Effector CD4-positive, alpha-beta T cell (primary cell): ENCODE data around the gene CCDC86.

Experiments
- DNase-seq: peaks from one replicate; pipeline ENCODE4 v3.0.0-alpha.2; 2020

The CCDC86 gene

GRCh38 chr11:60852982-60853950 is 11.4 kb downstream of the CCDC86 start:
- DNase-seq = no peak

GRCh38 chr11:60854140-60854846 is 12.4 kb downstream of the CCDC86 start:
- no peak for DNase-seq

DNA sequence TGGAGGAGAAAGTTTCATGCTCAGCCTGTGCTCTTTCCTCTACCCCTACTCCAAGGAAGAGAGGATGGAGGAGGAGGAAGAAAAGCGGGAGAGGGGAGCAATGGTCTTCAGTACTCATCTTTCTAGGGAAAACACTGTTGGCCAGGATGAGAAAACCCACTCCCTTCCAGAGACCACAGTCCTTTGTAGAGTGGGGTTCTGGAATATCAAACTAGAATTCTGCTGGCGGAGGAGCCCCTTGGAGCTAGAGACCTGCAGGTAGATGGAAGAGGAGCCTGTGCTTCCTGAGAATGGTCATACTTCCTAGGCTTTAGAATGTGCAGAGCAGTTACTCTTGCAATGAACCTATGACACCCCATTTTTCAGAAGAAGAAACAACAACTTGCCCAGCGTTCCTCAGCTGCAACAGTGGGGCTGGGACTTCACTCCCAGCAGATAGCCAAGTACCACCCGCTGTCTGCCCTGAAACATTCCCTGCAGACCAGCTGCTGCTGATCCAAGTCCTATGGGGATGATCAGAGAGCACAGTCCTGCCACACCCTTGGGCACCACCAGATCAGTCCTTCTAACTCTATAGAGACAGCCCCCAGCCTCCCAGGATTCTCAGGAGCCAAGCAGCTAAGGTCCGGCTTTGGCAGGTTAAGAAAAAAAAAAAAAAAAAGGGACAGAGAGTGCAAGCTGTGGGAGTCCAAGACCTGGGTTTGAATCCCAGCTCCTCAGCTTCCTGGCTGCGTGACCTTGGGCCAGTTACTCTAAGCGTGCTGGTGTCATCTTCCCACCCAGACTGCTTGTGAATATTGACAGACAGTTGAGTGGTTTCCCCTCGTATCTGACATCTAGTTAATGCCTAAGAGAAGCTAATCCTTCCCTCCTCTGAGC is 13.2 kb downstream of the CCDC86 start:
- DNase-seq = no peak

DNA sequence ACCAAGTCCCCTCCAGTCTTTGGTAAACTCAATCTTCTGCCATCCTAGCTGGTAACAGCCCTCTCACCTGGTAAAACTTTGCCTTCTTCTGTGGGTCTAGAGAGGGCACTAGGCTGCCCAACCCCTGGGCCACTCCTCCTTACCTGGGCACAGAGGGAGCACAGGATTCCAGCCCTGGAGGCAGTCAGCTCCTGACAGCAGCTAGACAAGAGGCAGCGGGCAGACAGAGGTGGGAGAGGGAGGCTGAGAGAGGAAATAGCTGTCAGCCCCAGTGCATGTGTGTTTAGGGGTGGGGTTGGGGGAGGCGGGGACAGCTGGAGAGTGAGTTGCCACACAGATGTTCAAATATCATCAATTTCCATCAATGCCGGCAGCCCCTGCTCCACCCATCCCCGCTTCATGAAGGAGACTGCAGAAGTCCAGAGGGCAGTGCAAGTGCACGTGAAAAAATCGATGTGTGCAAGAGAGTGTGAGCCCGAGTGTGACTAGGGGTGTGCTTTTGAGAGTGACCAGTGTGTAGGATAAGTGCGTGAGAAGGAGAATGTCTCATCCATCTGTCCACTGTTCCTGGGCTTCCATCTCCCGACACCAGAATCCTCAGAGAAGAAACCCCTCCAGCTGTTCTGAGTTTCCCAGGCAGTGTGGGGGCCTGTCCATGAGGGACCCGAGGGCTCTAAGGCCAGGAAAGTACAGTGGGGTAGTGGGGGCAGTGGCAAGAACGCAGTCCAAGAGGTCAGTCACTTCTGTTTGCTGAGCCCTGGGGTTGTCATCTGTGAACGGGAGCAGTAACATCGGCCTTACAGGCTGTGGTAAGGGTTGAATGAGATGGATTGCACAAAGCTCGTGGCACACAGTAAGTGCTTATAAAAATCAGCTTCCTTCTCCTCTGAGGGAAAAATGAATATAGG is 14.1 kb downstream of the CCDC86 start, which contains the start of gene PTGDR2:
PTGDR2 (minus strand) TSS at position 225 of the 908 bp plus-strand sequence. CDS start 2,228 bp downstream, outside the sequence.
- no peak for DNase-seq

GRCh38 chr11:60857378-60858232 is 15.7 kb downstream of the CCDC86 start:
- no peak for DNase-seq

- DNase-seq = no peak
Measured at GRCh38 chr11:60858236-60858635, 16.3 kb downstream of the CCDC86 start.

- no peak for DNase-seq
Measured at GRCh38 chr11:60858731-60859464, 17.0 kb downstream of the CCDC86 start.

DNA sequence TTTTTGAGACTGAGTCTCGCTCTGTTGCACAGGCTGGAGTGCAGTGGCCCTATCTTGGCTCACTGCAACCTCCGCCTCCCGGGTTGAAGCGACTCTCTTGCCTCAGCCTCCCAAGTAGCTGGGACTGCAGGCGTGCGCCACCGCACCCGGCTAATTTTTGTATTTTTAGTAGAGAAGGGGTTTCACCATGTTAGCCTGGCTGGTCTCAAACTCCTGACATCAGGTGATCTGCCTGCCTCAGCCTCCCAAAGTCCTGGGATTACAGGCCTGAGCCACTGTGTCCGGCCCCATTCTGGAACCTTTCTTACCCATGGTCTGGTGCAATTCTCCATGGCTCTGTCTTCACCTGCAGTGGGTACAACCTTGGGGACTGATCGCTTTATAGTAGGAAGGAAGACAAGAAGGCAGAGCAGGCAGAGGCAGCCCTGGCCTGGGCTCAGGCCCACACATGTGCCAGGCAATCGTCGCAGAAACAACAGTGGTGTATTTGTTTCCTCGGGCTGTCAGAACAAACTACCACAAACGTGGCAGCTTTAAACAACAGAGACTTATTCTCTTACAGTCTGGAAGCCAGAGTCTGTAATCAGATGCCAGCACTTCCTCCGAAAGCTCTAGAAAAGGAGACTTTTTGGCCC is 17.8 kb downstream of the CCDC86 start:
- no peak for DNase-seq

GRCh38 chr11:60860943-60861342 is 19.0 kb downstream of the CCDC86 start:
- DNase-seq = no peak

GRCh38 chr11:60862171-60862570 is 20.3 kb downstream of the CCDC86 start:
- no peak for DNase-seq

DNA sequence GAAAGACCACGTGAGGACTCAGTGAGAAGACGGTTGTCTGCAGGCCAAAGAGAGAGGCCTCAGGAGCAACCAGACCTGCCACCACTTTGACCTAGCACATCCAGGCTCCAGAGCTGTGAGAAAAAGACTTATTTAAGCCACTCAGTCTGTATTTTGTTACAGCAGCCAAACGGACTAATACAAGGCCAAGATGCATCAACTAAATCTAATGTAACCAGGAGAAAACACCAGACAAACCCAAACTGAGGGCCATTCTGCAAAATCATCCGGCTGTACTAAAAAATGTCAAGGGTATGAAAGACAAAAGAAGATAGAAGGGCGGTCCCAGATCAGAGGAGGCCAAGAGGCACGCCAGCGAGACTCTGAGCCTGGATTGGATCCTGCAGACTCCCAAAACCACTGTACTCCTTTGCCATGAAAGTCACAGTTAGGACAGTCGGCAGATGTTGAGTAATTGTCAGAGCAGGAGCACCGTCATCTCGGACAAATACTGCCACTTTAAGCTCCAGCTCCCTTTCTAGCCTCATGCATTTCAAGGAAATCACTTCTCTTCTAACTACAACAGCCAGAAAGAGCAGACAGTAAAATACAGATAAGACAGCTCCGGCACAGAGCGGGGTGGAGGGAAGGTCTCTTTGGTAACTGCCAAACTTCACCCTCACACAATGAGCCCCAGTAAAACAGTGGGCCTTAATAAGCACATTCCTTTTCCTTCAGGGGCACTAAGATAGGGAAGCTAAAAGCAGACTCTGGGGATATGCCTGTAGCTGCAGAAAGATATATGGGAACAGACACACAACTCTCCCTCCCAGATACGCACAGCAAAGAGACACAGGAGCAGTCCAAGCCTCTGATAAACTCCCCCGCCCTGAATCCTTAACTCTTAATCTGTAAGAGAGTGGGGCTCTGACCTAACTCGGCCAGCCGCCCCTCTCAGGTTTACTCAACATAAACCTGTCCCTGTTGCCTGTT is 21.9 kb downstream of the CCDC86 start:
- no peak for DNase-seq

DNA sequence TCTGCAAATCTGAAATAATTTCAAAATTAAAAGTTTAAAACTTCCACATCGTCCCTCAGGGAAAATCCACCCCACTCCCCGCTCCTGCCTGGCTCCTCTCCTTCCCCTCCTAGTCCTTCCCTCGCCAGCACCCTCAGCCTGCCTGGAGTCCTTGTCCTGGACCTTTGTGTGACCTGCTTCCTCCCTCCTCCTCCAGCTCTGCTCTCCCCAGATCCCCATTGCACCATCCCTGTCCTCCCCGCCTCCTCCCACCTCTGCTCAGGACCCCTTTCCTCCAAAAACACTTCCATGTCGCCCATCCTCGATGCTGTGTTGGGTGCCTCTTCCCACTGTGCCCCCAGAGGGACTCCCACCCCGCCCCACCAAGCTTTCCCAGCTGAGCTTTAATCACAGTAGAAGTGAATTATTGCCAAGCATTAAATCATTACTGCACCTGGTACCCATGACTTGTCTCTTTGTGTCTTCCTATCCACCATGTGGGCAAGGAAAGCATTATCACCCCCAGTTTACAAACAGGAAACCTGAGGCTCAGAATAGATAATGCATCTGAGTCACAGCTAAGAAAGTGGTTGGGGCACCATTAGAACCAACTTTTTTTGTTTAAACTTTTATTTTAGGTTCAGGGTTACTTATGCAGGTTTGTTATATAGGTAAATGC is 23.1 kb downstream of the CCDC86 start:
- no peak for DNase-seq

GRCh38 chr11:60866911-60867870 is 25.3 kb downstream of the CCDC86 start, which contains the start of gene ZP1:
Gene ZP1 (plus strand): TSS chr11:60867542. CDS start chr11:60867562, 20 bp downstream.
- no peak for DNase-seq

- DNase-seq = no peak
Measured at GRCh38 chr11:60867871-60868681, 26.2 kb downstream of the CCDC86 start.
